H9 (cell line): ENCODE results near the gene C1orf21. TPM values are rescaled to one million over a fixed set of nuclear protein-coding genes. Genes with fewer than 3 reads are reported as not detected.

Source experiments
- DNase-seq: peaks from one replicate; pipeline ENCODE4 v3.0.0-alpha.2; 2017
- H2AFZ ChIP-seq: one replicate; pipeline ENCODE4 v1.6.1; 2013; ENCODE audit warnings: mild to moderate bottlenecking, low read length, control low read depth, moderate library complexity
- H2AK5ac ChIP-seq: 2 replicates; pipeline ENCODE4 v1.6.1; 2013; ENCODE audit warnings: low read length, control low read depth, mixed read lengths; ENCODE audit not compliant: insufficient read length
- H2BK120ac ChIP-seq: one replicate; pipeline ENCODE4 v1.6.1; 2013; ENCODE audit warnings: low read depth, mild to moderate bottlenecking, low read length, control low read depth, inconsistent platforms; ENCODE audit not compliant: poor library complexity, severe bottlenecking
- H2BK12ac ChIP-seq: 2 replicates; pipeline ENCODE4 v1.6.1; 2013; ENCODE audit warnings: low read length, control low read depth, mixed read lengths, low read depth; ENCODE audit not compliant: insufficient read length
- H2BK15ac ChIP-seq: 2 replicates; pipeline ENCODE4 v1.6.1; 2013; ENCODE audit warnings: low read depth, low read length, control low read depth
- H2BK20ac ChIP-seq: one replicate; pipeline ENCODE4 v1.6.1; 2013; ENCODE audit warnings: low read depth, mild to moderate bottlenecking, low read length, control low read depth, inconsistent platforms; ENCODE audit not compliant: poor library complexity, severe bottlenecking
- H2BK5ac ChIP-seq: 2 replicates; pipeline ENCODE4 v1.6.1; 2013; ENCODE audit warnings: low read length, control low read depth, mixed read lengths; ENCODE audit not compliant: insufficient read length
- H3K14ac ChIP-seq: 2 replicates; pipeline ENCODE4 v1.6.1; 2013; ENCODE audit warnings: low read length, control low read depth; ENCODE audit not compliant: insufficient read depth
- H3K18ac ChIP-seq: 2 replicates; pipeline ENCODE4 v1.6.1; 2013; ENCODE audit warnings: low read depth, mild to moderate bottlenecking, mixed read lengths, low read length, control low read depth; ENCODE audit not compliant: insufficient read length
- H3K23ac ChIP-seq: 2 replicates; pipeline ENCODE4 v1.6.1; 2013; ENCODE audit warnings: low read length, control low read depth, mixed read lengths, low read depth; ENCODE audit not compliant: insufficient read length
- H3K23me2 ChIP-seq: 2 replicates; pipeline ENCODE4 v1.6.1; 2013; ENCODE audit warnings: low read depth, mild to moderate bottlenecking, mixed read lengths, low read length, control low read depth; ENCODE audit not compliant: insufficient read length, poor library complexity, severe bottlenecking
- H3K27ac ChIP-seq: 2 replicates; pipeline ENCODE4 v1.5.1; 2013; ENCODE audit warnings: low read length, control low read depth, mixed read lengths, low read depth; ENCODE audit not compliant: insufficient read length
- H3K27me3 ChIP-seq: 2 replicates; pipeline ENCODE4 v1.6.1; 2013; ENCODE audit warnings: low read length, control low read depth, inconsistent platforms; ENCODE audit not compliant: insufficient read depth
- H3K4ac ChIP-seq: 2 replicates; pipeline ENCODE4 v1.6.1; 2013; ENCODE audit warnings: low read depth, mild to moderate bottlenecking, control low read depth, inconsistent platforms, low read length, moderate library complexity
- H3K4me1 ChIP-seq: 2 replicates; pipeline ENCODE4 v1.6.1; 2013; ENCODE audit warnings: low read length, control low read depth, inconsistent platforms; ENCODE audit not compliant: insufficient read depth
- H3K4me2 ChIP-seq: 2 replicates; pipeline ENCODE4 v1.6.1; 2013; ENCODE audit warnings: low read length, control low read depth, mixed read lengths; ENCODE audit not compliant: insufficient read length, insufficient read depth
- H3K56ac ChIP-seq: 2 replicates; pipeline ENCODE4 v1.6.1; 2013; ENCODE audit warnings: low read depth, mild to moderate bottlenecking, mixed read lengths, low read length, control low read depth; ENCODE audit not compliant: insufficient read length
- H3K79me1 ChIP-seq: 2 replicates; pipeline ENCODE4 v1.6.1; 2013; ENCODE audit warnings: low read depth, mild to moderate bottlenecking, moderate library complexity, low read length, control low read depth, inconsistent platforms; ENCODE audit not compliant: insufficient read depth, poor library complexity, severe bottlenecking
- H3K79me2 ChIP-seq: 2 replicates; pipeline ENCODE4 v1.6.1; 2013; ENCODE audit warnings: low read length, control low read depth, inconsistent platforms; ENCODE audit not compliant: insufficient read depth
- H3K9ac ChIP-seq: 2 replicates; pipeline ENCODE4 v1.6.1; 2013; ENCODE audit warnings: low read length, control low read depth, mixed read lengths; ENCODE audit not compliant: insufficient read length; ENCODE audit errors: extremely low read depth
- H3K9me3 ChIP-seq: one replicate; pipeline ENCODE4 v1.6.1; 2013; ENCODE audit warnings: low read depth, low read length, inconsistent platforms; ENCODE audit not compliant: control insufficient read depth
- H3T11ph ChIP-seq: one replicate; pipeline ENCODE4 v1.6.1; 2013; ENCODE audit warnings: mild to moderate bottlenecking, low read length, control low read depth, inconsistent platforms
- H4K20me1 ChIP-seq: one replicate; pipeline ENCODE4 v1.6.1; 2013; ENCODE audit not compliant: control insufficient read depth, insufficient read length, insufficient read depth
- H4K5ac ChIP-seq: 2 replicates; pipeline ENCODE4 v1.6.1; 2013; ENCODE audit warnings: low read depth, mild to moderate bottlenecking, mixed read lengths, low read length, control low read depth; ENCODE audit not compliant: insufficient read length
- H4K8ac ChIP-seq: replicated peaks from 2 replicates; pipeline ENCODE4 v1.6.1; 2013; ENCODE audit warnings: low read length, control low read depth, mixed read lengths, low read depth; ENCODE audit not compliant: insufficient read length
- H4K91ac ChIP-seq: 2 replicates; pipeline ENCODE4 v1.6.1; 2013; ENCODE audit warnings: low read depth, mild to moderate bottlenecking, moderate library complexity, mixed read lengths, low read length, control low read depth; ENCODE audit not compliant: insufficient read length
- H3K27ac Mint-ChIP-seq, 3 experiments: 2 replicates in 2 of 3; 3 replicates in 1 of 3; pipeline ENCODE4 v1.8.0; 2020 to 2021; ENCODE audit warnings: mixed read lengths in 3 of 3, mild to moderate bottlenecking in 1 of 3, moderate library complexity in 1 of 3
- H3K27me3 Mint-ChIP-seq: 2 replicates; pipeline ENCODE4 v1.8.0; 2021; ENCODE audit warnings: low read depth, mild to moderate bottlenecking, moderate library complexity, mixed read lengths
- H3K36me3 Mint-ChIP-seq, 3 experiments: 2 replicates in 2 of 3; 3 replicates in 1 of 3; pipeline ENCODE4 v1.8.0; 2020 to 2021; ENCODE audit warnings: low read depth in 3 of 3, mixed read lengths in 3 of 3; ENCODE audit not compliant: insufficient read depth in 1 of 3
- H3K4me1 Mint-ChIP-seq, 2 experiments: 2 replicates each; pipeline ENCODE4 v1.8.0; 2020; ENCODE audit warnings: mixed read lengths in 2 of 2
- H3K4me3 Mint-ChIP-seq, 2 experiments: 2 replicates in 1 of 2; 3 replicates in 1 of 2; pipeline ENCODE4 v1.8.0; 2020 to 2021; ENCODE audit warnings: mild to moderate bottlenecking in 2 of 2, mixed read lengths in 2 of 2, moderate library complexity in 1 of 2
- H3K9me3 Mint-ChIP-seq, 2 experiments: 2 replicates in 1 of 2; 3 replicates in 1 of 2; pipeline ENCODE4 v1.8.0; 2020; ENCODE audit warnings: mild to moderate bottlenecking in 2 of 2, mixed read lengths in 2 of 2, moderate library complexity in 1 of 2
- WGBS: extraction: QIAGEN DNeasy Blood & Tissue Kit; methylation state at CpG from one replicate; pipeline ENCODE4 v1.1.7; 2013; ENCODE audit warnings: missing lambda C conversion rate, low lambda C conversion rate, mixed read lengths; ENCODE audit not compliant: insufficient read length; ENCODE audit errors: extremely low coverage; 5-methylcytosine and 5-hydroxymethylcytosine counted together
- total RNA-seq: library from RNA; stranded (reverse); gene quantifications from 2 replicates; pipeline ENCODE4 v1.2.1, GENCODE V29; 2021
- TF ChIP-seq, protein P1 (sequence below): fragments of 200-600 bp; sonication (generic); conservative IDR thresholded peaks from 3 replicates; pipeline ENCODE4 v1.8.0; 2021; ENCODE audit warnings: antibody characterized with exemption, mild to moderate bottlenecking

Gene C1orf21
- total RNA-seq, 1 experiment from 2014 or later, result 36.0 TPM

DNA sequence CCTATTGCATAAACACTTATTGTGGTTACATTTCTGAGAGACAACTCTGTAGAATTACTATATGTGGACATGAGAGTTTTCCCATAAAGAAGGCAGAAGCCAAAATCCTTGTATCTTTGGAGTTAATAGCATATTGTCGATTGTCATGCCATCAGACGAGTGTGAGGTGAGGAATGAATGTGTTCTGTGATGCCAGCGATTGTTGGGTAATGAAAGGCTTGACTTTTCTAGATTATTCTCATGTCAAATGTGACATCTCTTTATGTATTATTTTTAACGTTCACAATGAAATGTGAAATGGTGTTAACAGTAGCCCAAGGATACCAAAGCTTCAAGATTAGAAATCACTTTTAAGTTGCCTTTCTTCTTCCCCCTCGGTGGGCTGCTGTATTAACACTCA is 84.9 kb downstream of the C1orf21 start:
- Histone ChIP-seq H3K79me2 (no peaks in the 10 kb centered on the region), H3K23ac (no peak overlapping the region), H2AK5ac (no peak overlapping the region), H3K4me2 (no peak overlapping the region), H2BK15ac (no peak overlapping the region), H2BK20ac (no peak overlapping the region), H3K9me3 (no peaks in the 10 kb centered on the region), H3T11ph (no peak overlapping the region), H3K18ac (no peak overlapping the region), H3K56ac (no peak overlapping the region), H4K8ac (no peak overlapping the region), H3K27me3 (no peaks in the 10 kb centered on the region), H4K91ac (no peak overlapping the region), H2BK120ac (no peak overlapping the region), H3K23me2 (no peaks in the 10 kb centered on the region), H4K5ac (no peak overlapping the region), H4K20me1 (no peaks in the 10 kb centered on the region), H3K14ac (no peak overlapping the region), H3K4me1 (no peaks in the 10 kb centered on the region), H3K27ac (no peak overlapping the region), H3K79me1 (no peaks in the 10 kb centered on the region), H3K9ac (no peak overlapping the region), H2BK5ac (no peak overlapping the region), H2AFZ (no peak overlapping the region), H3K4ac (no peak overlapping the region), H2BK12ac (no peak overlapping the region)
- no peak for DNase-seq
- Mint-ChIP-seq H3K4me1 (peaks cover 19 to 57% of the 10 kb centered on the region in 2 experiments), H3K36me3 (peaks cover 0 to 3% (median 0%) of the 10 kb centered on the region in 3 experiments; a peak in 3 of 7 replicates), H3K27me3 (no peaks in the 10 kb centered on the region), H3K9me3 (no peaks in the 10 kb centered on the region), H3K4me3 (no peak overlapping the region), H3K27ac (no peak overlapping the region)
- no CpG with 5 or more reads among the region's 5 CpGs for WGBS
- TF ChIP-seq, protein P1, sequence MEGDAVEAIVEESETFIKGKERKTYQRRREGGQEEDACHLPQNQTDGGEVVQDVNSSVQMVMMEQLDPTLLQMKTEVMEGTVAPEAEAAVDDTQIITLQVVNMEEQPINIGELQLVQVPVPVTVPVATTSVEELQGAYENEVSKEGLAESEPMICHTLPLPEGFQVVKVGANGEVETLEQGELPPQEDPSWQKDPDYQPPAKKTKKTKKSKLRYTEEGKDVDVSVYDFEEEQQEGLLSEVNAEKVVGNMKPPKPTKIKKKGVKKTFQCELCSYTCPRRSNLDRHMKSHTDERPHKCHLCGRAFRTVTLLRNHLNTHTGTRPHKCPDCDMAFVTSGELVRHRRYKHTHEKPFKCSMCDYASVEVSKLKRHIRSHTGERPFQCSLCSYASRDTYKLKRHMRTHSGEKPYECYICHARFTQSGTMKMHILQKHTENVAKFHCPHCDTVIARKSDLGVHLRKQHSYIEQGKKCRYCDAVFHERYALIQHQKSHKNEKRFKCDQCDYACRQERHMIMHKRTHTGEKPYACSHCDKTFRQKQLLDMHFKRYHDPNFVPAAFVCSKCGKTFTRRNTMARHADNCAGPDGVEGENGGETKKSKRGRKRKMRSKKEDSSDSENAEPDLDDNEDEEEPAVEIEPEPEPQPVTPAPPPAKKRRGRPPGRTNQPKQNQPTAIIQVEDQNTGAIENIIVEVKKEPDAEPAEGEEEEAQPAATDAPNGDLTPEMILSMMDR, result no peak
